Stimulated activated CD4-positive, alpha-beta T cell treated with anti-CD3 and anti-CD28 coated beads, TNF-alpha, amount 100 ng/mL, for 24 hours (primary cell): ENCODE results near the gene PTTG1IP2.
"Not testable (repeated sequence)": the region's sequence is repeated elsewhere in the genome, so short reads cannot be mapped to it uniquely, and the experiment has no call there.

ENCODE experiments used
- DNase-seq, 3 experiments: peaks; one replicate each; pipeline ENCODE4 v3.0.0-alpha.2; 2020; ENCODE audit warnings: low read depth in 3 of 3

The PTTG1IP2 gene

GRCh38 chr7:90469554-90469953 is at the start of gene PTTG1IP2:
TSS of gene PTTG1IP2 (plus strand) at chr7:90469639. CDS start at chr7:90469787, 148 bp downstream.
- no peak for DNase-seq

- no peak for DNase-seq
Observed at GRCh38 chr7:90421651-90422050, 47.8 kb upstream of the PTTG1IP2 start.

- DNase-seq: no peak
Observed at GRCh38 chr7:90424720-90425119, 44.7 kb upstream of the PTTG1IP2 start.

- DNase-seq: no peak
Observed at GRCh38 chr7:90425376-90425775, 44.1 kb upstream of the PTTG1IP2 start.

GRCh38 chr7:90430614-90431460 is 38.6 kb upstream of the PTTG1IP2 start:
- no peak for DNase-seq

- no peak for DNase-seq
Observed at GRCh38 chr7:90432752-90433151, 36.7 kb upstream of the PTTG1IP2 start.

GRCh38 chr7:90433221-90433620 is 36.2 kb upstream of the PTTG1IP2 start:
- DNase-seq: no peak

GRCh38 chr7:90445633-90446032 is 23.8 kb upstream of the PTTG1IP2 start:
- no peak for DNase-seq

GRCh38 chr7:90446137-90446899 is 23.1 kb upstream of the PTTG1IP2 start:
- DNase-seq: no peak

- no peak for DNase-seq
Observed at GRCh38 chr7:90453259-90453891, 16.1 kb upstream of the PTTG1IP2 start.

GRCh38 chr7:90453931-90454330 is 15.5 kb upstream of the PTTG1IP2 start:
- DNase-seq: no peak

GRCh38 chr7:90455163-90456030 is 14.0 kb upstream of the PTTG1IP2 start:
- DNase-seq: no peak

- DNase-seq: no peak
Observed at GRCh38 chr7:90458104-90458503, 11.3 kb upstream of the PTTG1IP2 start.

- DNase-seq: no peak
Observed at GRCh38 chr7:90459888-90460287, 9.6 kb upstream of the PTTG1IP2 start.

- DNase-seq: no peak
Observed at GRCh38 chr7:90461219-90461618, 8.2 kb upstream of the PTTG1IP2 start.

GRCh38 chr7:90463151-90463628 is 6.2 kb upstream of the PTTG1IP2 start:
- not testable (repeated sequence) for DNase-seq

GRCh38 chr7:90465816-90466215 is 3.6 kb upstream of the PTTG1IP2 start:
- no peak for DNase-seq

- no peak for DNase-seq
Observed at GRCh38 chr7:90472805-90473540, 3.5 kb downstream of the PTTG1IP2 start.

- DNase-seq: no peak
Observed at GRCh38 chr7:90473814-90474213, 4.4 kb downstream of the PTTG1IP2 start.
